ENCODE data around the gene GCNT3.

Gene GCNT3, protein sequence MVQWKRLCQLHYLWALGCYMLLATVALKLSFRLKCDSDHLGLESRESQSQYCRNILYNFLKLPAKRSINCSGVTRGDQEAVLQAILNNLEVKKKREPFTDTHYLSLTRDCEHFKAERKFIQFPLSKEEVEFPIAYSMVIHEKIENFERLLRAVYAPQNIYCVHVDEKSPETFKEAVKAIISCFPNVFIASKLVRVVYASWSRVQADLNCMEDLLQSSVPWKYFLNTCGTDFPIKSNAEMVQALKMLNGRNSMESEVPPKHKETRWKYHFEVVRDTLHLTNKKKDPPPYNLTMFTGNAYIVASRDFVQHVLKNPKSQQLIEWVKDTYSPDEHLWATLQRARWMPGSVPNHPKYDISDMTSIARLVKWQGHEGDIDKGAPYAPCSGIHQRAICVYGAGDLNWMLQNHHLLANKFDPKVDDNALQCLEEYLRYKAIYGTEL

DNA sequence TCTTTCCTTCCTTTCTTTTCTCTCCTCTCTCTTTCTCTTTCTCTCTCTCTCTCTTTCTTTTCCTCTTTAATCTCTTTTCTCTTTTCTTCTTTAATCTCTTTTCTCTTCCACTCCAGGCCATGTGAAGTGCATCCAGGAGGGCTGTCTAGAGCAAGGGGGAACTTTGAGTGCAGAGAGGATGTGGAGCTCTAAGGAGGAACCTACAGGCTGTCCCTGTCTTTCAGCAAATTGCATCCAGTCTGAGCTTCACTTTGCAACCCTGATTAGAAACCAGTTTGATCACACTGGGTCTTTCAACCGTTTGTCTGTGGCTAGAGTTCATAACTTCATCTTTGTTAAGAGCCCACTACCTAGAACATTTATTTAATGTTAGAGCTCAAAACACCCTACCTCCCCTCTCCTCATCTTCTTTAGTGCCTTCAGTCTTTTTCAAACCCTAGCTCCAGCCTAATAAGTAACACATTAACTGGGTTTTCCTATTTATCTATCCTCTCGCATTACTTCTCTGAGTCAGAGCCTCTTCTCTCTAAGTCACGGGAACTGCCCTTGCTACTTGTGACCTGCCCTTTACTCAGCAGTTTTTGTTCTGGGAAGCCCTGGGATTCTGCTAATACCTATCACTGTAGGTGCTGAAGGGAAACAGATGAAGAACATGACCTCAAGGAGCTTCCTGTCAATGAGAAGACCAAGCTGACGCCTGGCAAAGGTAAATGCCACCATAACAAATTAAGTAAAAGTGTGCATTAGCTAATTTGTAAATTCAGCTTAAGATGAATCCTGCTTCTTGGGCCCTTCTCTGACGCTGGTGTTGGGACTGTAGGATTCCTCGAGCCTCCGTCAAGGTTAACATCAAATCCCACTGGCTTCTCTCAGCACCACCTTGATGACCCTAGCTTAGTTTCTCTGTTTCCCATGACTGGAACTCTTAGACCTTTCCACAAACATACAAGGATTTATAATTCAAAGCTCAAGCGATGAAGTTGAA lies at the start of gene GCNT3:
TSS of gene GCNT3 (plus strand) at position 508 of the 985 bp plus-strand sequence. CDS start 6,456 bp downstream, outside the sequence.
- DNase-seq (ENCODE audit: low read depth) = no peak

DNA sequence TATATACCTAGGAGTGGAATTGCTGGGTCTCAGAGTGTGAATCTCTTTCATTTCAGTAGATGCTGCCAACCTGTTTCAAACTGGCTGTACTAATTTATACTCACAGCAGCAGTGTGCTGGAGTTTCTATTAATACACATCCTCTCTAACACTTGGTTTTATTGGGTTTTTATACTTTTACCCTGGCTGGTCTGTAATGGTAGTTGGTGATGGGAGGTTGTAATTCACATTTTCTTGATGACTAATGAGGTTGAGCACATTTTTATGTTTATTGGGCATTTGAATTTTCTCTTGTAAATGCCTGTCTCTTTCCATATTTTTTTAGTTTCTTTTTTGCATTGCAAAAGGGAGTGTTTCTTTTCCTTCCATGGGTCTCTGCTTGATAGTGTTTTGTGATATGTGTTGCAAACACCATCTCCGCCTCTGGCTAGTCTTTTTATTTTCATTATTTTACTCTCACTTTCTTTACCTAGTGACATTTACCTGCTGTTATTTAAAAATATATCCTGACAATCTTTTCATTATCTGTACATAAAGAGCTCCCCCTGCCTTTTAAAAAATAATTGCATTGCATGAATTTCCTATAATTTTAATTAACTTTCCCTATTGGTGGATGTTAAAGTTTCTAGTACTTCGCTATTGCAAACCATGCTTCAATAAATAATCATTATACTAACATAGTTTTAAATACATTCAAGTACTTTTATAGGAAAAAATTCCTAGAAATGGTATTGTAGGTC lies 49.0 kb upstream of the GCNT3 start:
- DNase-seq (ENCODE audit: low read depth) = no peak

DNA sequence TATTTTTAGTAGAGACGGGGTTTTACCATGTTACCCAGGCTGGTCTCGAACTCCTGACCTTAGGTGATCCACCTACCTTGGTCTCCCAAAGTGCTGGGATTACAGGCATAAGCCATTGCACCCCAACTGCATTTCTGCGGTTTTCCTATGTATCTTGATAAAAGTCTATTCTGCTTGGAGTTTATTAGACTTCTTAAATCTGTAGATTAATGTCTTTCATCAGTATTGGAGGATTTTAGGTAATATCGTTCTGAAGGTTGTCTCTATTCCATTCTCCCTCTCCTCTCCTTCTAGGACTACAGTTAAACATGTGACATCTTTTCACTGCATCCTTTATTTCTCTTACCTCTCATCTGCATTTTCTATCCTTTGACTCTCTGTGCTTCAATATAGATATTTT lies 46.3 kb upstream of the GCNT3 start:
- DNase-seq (ENCODE audit: low read depth) = no peak

DNA sequence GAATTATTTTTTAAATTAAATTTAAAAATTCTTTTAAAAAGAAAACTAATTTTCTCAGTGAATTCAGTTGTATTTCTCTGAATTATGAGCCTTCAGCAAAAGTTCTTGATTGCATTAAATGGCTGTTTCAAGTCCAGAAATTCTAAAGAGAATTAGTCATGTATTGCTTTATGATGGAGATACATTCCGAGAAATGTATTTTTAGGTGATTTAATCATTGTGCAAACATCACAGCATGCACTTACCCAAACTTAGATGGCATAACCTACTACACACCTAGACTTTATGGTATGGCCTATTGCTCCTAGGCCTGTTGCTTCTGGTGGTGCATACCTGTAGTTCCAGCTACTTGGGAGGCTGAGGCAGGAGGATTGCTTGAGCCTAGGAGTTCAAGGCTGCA lies 44.3 kb upstream of the GCNT3 start:
- DNase-seq (ENCODE audit: low read depth) = no peak

DNA sequence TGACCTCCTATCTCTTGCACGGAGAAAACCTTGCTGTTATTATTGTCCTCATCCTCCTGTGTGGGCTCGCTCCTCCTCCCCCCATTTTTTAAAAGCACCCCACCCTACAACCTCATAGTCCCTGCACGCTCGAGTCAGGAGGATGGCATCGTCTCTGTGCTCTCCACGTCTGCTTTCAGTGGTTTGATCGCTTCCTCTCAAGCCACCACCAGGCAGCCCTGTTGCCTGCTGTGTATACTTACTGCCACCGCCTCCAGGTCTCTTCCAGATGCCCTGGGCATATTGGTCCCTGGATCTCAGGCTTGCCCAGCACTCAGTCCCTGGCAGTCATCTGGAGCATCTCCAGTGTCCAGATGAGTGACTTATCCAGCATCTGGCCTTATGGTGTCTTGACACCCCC lies 42.1 kb upstream of the GCNT3 start:
- DNase-seq (ENCODE audit: low read depth) = no peak

DNA sequence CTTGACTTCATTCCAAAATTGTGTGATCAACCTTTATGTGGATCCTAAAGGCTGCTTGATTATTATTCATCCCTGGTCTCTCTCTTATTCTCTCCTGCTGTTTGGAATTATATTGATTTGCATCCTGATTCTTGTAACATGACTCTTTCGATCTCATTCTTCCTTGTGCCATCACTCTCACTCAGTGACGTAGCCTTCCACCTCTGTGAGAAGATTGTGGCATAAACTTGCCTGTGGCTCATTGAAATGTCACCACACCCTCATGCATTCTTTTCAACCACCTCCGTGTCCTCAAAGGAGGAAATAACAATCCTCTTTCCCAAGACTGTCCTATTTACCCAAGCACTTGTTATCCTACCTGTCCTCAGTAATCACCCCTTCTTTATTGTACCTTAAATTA lies 41.3 kb upstream of the GCNT3 start:
- DNase-seq (ENCODE audit: low read depth) = no peak

DNA sequence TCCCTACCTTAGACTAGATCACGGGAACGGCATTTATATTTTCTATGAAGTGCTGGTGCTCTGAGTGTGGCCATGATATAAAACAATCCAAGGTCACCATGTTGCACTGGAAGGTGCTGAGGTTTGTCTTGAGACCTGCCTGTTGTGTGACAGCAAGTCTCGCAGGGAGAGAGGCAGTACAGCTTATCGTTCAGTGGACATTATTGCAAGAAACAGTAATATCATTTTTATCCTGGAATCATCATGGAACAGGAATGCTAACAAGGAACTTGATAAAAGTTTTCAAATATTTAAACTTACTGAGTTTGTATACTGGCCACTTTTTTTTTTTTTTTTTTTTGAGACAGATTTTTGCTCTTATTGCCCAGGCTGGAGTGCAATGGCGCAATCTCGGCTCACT lies 40.0 kb upstream of the GCNT3 start:
- DNase-seq (ENCODE audit: low read depth) = no peak

DNA sequence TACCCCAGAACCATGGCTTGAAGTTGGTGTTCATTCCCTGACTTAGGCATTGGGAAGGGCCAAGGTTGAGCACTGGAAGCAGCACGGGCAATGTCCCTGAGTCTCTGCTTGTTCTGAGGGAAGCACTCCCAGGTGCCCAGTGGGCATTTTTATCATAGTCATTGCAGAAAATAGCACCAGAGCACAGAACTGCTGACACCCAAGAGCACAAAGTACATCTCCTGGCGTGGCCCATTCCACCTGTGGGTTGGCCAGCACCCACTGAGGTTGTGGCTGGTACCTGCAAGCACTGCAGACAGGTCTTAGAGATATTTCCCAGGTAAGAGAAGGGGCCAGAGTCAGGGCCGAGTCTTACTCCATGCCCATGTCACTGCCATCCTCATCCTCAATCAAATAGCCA lies 28.5 kb upstream of the GCNT3 start:
- no peak for DNase-seq (ENCODE audit: low read depth)

DNA sequence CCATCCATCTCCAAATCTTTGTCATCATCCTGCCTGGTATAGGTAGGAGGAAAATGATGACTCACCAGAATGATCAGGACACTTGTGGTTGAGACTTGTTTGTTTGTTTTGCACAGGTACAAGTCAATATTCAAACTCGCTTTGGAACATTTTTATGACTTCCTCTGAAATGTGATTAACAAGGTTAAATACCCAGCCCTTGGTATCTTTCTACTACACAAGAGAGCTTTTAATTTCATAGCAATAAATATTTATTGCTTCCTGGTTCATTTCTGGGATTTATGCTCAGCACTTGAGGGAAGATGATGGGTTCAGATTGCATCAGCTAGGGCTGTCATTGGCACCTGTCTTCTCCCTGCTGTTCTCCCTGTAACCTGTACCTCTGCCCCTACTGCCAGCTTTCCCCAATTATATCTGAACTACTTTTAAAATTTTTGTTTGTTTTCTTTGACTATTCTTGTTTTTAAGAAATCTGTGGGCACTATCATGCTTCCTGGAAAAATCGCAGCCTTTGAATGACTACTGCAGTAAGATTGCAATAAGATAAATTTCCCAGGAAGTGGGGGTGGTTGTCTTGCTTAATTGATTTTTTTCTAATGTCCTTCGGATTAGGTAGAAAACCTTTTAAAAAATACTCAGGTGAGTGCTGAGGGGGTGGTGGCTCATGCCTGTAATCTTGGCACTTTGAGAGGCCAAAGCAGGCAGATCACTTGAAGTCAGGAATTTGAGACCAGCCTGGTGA lies 24.3 kb upstream of the GCNT3 start:
- DNase-seq (ENCODE audit: low read depth) = no peak

DNA sequence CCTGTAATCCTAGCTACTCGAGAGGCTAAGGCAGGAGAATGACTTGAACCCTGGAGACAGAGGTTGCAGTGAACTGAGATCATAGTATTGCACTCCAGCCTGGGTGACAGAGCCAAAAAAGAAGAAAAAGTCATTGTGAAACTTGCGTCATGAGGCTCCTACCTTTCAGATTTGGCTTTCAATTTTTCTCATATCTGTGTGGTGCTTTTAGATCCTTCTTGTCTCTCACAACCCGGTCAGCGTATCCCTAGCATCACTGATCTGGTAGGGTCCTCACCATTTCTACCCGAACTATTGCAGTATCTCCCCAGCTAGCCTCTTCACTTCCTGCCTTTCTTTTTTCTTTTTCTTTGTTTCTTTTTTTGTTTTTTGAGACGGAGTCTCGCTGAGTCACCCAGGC lies 21.6 kb upstream of the GCNT3 start:
- no peak for DNase-seq (ENCODE audit: low read depth)

DNA sequence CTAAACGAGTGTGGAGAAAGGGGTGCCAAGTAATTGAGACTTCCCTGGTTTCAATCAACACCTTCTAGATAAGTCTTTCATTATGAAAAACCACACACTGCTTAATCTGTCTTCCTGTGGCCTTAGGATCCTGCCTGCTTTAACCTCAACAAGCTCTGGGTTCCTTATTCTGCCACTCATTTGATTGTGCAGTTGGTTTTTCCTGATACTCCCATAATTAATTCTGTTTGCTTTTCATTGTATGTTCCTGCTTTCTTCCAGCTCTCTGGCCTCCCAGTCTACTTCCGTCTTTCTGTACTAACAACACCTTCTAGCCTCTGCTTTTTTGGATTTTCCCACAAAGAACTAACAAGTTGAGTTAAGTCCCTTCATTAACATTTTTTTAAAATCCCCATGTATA lies 20.2 kb upstream of the GCNT3 start:
- DNase-seq (ENCODE audit: low read depth) = no peak

DNA sequence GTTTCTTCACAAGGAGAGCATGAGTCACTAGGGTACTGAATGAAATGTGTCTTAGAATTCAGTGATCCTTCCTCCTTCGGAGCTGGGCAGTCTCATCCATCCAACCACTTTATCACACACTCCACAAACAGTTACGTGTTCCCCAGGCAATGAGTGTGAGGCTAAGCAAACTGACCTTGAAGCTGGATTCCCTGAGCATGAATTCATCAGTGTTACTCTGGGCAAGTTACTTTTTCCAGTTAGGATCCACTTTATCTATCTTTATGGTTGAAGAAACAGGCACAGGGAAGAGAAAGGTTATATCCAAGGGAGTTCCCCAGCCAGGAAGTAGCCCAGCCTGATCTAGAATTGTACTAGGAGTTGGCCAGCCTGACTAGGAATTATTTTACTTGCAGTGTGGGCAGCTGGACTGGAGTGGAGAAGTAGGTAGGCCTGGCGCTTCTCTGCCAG lies 17.1 kb upstream of the GCNT3 start:
- DNase-seq (ENCODE audit: low read depth) = no peak

DNA sequence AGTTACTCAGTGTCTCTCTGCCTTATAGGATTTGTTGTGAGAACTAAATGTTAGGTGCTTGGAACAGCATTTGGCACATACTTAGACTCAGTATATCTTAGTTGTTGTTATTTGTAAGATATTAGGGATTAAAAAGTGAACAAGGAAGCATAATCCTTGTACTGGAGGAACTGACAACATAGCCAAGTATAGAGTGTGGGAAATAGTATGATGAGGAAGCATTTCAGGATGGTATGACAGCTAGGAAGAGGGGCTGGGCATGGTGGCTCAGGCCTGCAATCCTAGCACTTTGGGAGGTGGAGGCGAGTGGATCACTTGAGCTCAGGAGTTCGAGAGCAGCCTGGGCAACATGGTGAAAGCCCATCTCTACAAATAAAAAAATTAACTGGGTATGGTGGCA lies 16.6 kb upstream of the GCNT3 start:
- no peak for DNase-seq (ENCODE audit: low read depth)

DNA sequence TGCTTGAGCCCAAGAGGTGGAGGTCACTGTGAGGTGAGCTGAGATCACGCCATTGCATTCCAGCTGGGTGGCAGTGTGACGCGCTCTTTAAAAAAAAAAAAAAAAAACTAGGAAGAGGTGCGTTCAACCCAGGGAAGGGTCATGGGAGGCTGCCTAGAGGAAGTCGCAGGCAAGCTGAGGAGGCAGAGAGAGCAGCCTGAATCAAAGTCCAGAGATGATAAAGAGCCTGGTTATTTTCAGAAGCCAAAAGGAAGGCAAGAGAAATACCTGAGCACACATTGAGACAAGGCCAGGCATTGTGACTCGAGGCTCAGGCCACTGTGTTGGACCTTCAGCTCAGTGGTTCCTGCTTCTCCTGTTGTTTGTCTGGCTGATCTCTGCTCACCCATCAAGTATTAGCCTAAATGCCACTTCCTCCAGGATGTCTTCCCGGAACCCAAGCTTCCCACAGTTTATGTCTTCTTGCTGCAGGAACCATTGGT lies 16.1 kb upstream of the GCNT3 start:
- no peak for DNase-seq (ENCODE audit: low read depth)

DNA sequence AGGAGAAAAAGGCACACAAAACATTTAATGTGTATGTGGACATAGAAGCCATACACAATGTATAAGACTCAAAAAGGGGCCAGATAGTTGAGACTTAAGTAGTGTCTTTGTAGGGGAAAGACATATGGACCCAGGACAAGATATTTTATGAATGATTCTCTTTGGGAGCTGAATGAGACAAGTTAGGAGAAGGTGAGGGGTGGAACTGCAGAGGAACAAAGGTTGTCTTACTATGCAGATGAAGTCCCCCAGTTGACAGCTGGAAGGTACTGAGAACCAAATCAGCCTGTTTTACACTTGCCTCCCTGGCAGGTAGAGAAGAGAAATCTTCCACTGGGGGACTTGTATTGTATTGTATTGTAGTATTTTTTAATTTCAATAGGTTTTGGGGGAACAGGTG lies 14.9 kb upstream of the GCNT3 start:
- no peak for DNase-seq (ENCODE audit: low read depth)

DNA sequence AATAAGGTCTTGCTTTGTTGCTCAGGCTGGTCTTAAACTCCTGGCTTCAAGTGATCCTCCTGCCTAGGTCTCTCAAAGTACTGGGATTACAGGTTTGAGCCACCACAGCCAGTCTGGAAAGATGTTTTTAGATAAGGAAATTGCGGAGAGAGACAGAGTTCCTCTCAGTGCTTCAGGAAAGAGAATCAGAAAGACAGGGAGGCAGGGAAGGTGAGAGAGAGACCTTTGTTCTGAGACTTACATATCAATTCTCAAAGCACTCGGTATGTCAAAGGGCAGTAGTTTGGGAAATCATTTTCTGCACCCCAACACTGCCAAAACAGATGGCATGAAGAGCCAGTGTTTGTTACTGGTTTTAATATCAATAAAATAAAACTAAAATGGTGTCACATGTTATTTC lies 13.1 kb upstream of the GCNT3 start:
- no peak for DNase-seq (ENCODE audit: low read depth)

DNA sequence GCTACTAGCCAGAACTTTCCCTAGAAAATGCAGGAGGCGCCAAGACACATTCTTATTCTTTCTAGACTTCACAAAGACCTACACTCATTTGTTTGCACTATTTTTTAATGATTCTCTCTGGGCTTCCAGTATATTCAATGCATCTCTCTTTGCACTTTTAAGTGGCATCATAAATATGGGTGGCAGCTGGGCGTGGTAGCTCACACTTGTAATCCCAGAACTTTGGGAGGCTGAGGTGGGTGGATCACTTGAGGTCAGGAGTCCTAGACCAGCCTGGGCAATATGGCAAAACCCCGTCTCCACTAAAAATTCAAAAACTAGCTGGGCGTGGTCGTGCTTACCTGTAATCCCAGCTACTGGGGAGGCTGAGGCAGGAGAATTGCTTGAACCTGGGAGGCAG lies 5.6 kb upstream of the GCNT3 start:
- no peak for DNase-seq (ENCODE audit: low read depth)

DNA sequence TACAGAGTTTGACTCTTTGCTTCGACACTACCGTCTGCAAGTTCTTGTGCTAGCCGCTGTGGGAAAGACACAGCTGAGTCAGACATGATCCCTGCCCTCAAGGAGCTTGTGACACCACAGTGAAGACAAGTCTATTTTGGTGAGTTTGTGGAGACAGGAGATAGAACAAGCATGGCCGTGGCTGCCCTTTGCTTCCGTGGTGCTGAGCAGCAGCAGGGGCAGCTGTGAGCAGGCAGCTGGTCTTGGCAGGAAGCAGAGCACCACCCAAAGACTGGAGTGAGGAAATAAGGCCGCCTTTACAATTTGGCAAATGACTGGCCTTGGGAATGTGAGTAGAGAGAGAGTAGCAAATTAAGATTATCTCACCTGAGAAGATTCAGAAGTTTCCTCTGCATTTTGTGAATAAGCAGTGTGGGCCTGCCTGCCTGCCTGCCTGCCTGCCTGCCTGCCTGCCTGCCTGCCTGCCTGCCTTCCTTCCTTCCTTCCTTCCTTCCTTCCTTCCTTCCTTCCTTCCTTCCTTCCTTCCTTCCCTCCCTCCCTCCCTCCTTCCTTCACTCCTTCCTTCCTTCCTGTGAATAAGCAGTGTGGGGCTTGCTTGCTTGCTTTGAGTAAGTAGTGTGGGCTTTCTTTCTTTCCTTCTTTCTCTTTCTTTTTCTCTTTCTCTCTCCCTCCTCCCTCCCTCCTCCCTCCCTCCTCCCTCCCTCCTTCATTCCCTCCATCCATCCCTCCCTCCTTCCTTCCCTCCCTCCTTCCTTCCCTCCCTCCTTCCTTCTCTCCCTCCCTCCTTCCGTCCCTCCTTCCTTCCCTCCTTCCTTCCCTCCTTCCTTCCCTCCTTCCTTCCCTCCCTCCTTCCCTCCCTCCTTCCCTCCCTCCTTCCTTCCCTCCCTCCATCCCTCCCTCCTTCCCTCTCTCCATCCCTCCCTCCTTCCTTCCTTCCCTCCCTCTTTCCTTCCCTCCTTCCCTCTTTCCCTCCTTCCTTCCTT lies 1.6 kb upstream of the GCNT3 start:
- no peak for DNase-seq (ENCODE audit: low read depth)

DNA sequence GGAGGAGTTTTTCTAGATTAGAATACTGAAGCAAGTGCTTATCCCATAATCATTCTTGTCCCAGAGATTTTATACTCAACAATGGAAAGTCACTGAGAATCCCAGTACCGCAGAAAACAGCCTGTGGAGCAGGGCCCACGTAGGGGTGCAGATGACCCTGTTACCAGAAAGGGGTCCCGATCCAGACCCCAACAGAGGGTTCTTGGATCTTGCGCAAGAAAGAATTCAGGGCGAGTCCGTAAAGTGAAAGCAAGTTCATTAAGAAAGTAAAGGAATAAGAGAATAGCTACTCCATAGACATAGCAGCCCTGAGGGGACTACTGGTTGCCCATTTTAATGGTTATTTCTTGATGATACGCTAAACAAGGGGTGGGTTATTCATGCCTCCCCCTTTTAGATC lies 2.6 kb downstream of the GCNT3 start:
- DNase-seq (ENCODE audit: low read depth) = no peak

DNA sequence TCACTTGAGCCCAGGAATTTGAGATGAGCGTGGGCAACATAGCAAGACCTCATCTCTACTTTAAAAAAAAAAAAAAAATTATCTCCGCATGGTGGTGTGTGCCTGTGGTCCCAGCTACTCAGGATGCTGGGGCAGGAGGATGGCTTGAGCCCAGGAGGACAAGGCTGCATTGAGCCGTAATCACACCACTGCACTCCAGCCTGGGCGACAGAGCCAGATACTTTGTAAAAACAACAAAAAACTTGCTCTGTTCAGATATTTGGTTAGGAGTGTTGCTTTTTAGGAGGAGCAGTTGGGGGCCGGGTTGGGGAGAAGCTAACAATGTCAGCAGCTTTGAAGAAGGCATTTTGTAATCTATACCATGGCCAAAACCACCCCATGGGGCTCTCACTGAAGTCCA lies 4.1 kb downstream of the GCNT3 start:
- no peak for DNase-seq (ENCODE audit: low read depth)
